ENCODE data around the gene ATG14.

Gene ATG14

DNA sequence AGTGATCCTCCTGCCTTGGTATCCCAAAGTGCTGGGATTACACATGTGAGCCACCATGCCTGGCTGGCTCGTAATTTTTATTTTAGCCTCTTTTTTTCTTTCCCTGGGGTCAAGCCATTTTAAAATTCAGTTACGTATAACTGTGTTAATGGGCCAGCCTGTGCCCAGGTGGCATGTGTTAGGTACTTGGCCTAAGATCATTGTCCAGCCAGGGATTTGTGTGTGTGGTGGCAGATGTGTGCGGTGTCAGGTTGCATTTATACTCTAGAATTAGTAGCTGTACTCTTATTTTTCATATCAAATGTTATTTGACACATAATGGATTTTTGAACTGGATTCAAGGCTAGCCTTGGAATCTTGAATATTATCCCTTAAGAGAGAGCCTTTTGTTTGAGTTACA, 71.1 kb downstream of the ATG14 start:
- H3K4me3 ChIP-seq (ENCODE audit: low read depth, low read length) = no peak overlapping the region
- TF ChIP-seq, protein P1, sequence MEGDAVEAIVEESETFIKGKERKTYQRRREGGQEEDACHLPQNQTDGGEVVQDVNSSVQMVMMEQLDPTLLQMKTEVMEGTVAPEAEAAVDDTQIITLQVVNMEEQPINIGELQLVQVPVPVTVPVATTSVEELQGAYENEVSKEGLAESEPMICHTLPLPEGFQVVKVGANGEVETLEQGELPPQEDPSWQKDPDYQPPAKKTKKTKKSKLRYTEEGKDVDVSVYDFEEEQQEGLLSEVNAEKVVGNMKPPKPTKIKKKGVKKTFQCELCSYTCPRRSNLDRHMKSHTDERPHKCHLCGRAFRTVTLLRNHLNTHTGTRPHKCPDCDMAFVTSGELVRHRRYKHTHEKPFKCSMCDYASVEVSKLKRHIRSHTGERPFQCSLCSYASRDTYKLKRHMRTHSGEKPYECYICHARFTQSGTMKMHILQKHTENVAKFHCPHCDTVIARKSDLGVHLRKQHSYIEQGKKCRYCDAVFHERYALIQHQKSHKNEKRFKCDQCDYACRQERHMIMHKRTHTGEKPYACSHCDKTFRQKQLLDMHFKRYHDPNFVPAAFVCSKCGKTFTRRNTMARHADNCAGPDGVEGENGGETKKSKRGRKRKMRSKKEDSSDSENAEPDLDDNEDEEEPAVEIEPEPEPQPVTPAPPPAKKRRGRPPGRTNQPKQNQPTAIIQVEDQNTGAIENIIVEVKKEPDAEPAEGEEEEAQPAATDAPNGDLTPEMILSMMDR (IDR thresholded peaks at IDR 0.05; ENCODE audit: low read depth, low read length) = no peak

DNA sequence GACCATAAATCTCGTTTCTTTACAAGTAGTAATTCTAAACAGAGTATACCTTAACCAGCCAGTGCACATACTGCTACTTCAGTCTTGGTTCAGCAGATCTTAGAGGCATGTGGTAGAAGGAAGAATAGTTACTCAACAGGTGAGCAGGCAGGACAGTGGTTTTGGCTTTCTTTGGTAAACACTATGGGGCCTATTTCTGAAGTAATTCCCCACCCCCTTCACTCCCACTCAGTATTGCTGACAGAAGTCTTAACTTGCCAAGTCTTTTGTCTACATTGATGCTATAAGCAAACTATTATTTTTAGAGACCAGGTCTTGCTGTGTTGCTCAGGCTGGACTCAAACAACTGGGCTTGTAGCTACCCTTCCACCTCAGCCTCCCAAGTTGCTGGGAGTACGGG, 71.9 kb downstream of the ATG14 start:
- H3K4me3 ChIP-seq (ENCODE audit: low read depth, low read length) = no peak overlapping the region
- TF ChIP-seq, protein P1 (IDR thresholded peaks at IDR 0.05; ENCODE audit: low read depth, low read length) = no peak

DNA sequence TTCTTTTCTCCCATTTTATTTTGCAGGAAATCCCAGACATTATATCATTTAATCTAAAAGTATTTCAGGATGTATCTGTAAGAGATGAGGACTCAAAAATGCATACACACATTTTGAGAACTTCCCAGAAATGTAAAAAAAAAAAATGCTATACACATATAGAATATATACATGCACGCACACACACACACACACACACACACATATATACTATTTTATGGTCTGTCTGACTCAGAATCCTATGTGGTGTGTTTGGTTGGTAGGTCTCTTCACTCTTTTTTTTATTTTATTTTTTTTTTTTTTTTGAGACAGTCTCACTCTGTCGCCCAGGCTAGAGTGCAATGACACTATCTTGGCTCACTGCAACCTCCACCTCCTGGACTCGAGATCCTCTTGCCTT, 74.9 kb downstream of the ATG14 start:
- H3K4me3 ChIP-seq (ENCODE audit: low read depth, low read length) = no peak overlapping the region
- TF ChIP-seq, protein P1 (IDR thresholded peaks at IDR 0.05; ENCODE audit: low read depth, low read length) = no peak

DNA sequence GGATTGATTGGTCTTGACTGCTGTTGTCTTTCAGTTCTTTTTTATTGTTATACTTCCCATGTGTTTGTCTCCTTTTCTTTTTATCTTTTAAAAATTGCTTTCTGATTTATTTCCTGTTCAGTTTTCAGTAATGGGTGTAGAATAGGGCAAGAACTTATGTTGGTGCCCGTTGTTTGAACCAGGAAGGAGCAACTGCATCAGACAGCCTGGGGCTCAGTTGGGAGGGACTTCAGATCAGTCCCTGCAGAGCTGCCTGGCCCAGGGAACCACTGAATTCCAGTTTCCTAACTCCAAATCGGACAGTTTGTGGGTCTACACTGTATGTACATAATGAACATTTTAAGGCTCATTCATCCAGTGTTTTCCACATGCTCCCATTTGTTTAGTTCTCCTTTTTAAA, 75.5 kb downstream of the ATG14 start:
- no peak overlapping the region for H3K4me3 ChIP-seq (ENCODE audit: low read depth, low read length)
- TF ChIP-seq, protein P1 (IDR thresholded peaks at IDR 0.05; ENCODE audit: low read depth, low read length) = no peak

DNA sequence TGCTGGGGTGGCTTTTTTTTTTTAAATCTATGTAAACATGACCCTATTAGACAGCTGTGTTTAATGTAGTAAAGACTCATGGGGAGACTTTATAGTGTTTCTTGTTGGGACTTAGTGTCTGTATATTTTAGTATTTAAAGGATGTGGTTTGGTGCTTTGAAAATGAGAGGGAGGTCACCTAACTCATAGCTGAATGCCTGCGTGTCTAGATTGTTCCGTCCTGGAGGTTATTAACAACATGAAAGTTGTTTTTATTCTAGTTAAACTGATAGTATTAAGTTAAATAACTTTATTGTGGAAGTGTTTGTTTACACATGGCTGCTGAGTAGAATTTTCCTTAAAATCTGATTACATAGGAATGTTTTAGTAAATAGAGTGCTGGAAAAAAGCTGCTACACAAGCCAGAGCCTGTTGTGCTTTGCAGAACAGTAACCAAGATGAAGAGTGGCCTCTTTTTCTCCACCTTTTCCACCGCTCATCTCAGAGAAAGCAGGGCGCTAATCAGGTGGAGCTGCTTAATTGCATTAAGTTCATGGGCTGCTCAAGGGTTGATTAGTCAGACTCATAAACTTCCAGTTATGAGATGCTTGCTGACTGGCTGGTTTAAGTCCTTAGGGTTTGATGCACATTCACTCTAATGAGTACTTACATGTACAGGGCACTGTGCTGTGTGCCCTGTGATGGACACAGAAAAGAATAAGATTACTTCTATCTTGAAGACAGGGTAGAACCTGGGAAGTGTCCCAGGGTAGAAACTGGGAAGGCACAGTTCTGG, 77.7 kb downstream of the ATG14 start:
- TF ChIP-seq, protein P1 (IDR thresholded peaks at IDR 0.05; ENCODE audit: low read depth, low read length) = no peak
- H3K4me3 ChIP-seq (ENCODE audit: low read depth, low read length) = no peak overlapping the region

DNA sequence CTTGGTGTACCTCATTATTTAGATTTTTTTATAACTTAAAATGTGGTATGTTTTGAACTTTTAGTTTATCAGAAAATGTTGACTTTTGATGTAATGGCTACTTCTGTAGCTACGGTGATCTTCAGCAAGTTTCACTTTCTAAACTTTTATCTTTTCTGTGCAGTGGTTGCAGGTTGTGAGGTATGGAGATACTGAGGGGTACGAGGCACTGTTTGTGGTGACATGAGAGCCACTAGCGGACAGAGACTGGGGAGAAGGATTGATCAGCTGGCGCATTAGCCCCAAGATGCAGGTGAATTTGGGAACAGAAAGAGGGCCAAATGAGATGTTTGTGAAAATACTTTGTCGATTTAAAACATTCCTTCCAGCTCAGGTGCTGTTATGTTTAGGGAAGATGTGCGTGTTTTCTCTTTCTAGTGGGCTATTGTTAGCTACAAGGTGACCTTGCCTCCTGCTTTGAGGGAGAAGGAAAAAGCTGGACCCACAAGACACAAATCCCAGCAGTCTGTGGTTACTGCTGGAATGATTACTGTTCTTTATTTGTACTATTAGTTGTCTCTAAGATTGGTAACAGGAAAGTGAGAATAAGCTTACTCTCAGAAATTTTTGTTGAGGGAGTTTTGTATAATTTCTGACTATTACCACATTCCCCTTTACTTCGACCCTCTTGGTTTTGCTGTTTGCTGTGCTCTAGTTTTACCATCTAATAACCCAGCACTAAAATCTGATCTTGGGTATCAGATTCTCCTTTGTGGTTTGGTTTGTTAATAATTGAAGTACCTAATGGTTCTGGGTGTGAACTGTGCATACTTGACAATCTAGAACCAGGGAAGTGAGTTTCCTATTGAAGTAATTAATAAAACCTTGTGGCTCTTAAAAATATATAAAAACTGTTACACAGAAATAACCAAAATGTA, 78.7 kb downstream of the ATG14 start:
- TF ChIP-seq, protein P1 (IDR thresholded peaks at IDR 0.05; ENCODE audit: low read depth, low read length) = no peak
- H3K4me3 ChIP-seq (ENCODE audit: low read depth, low read length) = no peak overlapping the region

Data from WI38 (cell line).